ENCODE results near the gene FER.
"Not testable (repeated sequence)": the region's sequence is repeated elsewhere in the genome, so short reads cannot be mapped to it uniquely, and the experiment has no call there.

The FER gene

DNA sequence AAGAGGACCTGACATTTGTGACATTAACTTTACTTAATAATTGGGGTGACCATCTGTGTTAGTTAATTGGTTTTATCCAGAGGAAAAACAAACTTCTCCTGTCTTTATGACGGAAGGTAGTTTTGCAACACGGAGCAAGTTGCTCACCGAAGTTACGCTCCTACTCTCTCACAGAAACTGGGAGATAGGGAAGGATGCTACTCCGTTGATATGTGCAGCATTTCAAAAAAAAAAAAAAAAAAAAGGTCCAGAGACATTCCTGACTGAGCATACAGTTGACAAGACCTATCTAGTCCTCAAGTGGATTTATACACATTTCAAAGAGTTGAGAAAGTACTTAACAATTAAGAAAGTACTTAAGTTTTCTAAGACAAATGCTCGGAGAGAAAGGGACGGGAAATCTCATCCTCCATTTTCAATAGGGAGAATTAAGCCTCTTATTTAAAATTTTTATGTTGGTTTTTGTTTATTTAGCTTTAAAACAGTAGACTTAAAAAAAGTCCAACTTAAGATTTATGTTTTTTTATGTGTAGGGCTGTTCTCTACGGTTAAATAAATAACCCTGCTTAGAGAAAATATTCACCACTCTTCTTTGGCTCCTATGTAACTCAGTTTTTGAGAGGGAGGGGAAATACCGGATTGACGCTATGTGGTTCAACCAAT, 455 bp upstream of the FER start:
- DNase-seq (ENCODE audit: low read depth in 2 of 2) = no peak

DNA sequence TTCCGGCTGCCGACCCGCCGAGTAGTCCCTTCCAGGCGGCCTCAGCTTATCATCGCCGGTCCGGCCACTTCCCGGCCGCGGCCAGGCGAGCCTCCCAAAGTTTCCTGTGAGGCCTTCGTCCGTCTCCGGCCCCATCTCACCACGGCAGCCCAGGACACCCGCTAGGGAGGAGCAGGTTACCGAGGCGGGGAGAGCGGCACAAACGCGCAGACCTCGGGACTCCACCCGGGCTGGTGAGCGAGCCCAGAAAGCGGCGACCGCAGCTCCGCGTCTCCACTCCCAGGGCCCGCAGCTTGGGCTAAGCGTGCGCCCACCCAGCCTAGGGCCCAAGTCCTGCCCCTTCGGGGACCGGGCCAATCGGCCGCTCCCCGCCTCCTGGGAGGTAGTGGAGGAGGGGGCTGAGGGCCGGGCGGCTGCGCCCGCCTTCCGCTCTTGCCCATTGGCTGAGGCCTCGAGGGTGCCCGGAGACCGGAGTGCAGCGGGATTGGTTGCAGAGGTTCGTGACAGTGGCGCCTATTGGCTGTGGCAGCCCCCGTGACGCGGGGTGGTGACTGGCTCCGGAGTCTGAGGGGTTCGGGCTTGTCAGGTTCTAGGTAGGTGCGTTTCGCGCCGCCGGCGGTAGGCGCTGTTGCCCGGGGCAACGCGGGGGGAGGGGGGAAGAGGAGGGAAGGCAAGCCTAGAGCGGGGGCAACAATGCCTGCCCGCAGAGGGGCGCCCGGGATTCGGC, 867 bp downstream of the FER start:
- DNase-seq (ENCODE audit: low read depth in 2 of 2) = peak; percentile 93 to 94

DNA sequence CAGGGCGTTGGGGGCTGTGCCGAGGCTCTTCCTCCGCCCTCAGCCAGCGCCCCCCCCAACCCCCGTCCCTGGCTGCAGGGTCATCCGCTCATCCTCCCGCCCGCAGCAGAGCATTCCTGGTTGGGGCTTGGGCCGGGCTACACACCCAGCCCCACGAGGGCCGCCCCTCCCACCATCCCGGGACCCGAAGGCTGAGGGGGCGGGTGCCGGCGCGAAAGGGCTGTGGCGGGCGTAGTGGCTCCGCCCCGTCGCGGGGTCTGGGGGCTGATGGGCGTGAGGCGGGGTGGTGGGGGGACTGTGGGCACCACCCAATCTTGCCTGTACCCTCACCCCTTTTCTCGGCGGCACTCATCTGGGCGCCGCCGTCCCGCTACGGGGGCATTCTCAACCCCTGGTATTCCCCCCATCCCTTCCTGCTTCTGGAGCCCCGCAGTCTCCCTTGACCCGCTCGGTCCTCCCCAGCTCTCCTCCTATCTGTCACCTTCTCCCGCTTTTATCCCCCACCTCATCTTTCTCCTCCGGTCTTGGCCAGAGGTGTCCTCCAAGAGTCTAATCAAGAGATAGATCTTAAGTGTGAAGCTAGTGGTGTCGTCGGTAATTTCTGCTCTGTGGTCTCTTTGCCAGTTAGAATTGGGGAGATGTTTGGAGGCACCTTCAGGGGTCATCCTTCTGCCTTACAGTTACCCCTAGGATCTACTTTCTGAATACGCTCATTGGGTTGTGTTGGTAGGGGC, 1.6 kb downstream of the FER start:
- DNase-seq (ENCODE audit: low read depth in 2 of 2) = peak in 1 of 2 donors; percentile 25

DNA sequence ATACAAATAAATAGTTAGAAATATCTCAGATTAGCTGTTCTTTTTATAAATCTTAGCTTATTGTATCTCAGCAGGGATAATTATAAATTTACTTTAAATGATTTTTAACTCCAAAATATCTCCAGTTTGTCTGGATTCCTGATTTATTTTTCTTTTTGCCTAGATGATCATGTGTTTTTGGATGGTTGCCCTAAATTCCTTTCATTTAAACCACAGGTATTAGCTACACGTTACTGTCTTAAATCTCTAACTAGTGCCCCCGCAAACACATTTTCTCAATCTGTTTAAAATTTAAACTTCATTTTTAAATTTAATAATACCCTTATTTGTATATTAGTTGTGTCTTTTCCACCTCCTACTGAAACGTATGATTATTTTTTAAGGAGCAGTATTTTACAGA, 5.6 kb downstream of the FER start:
- DNase-seq (ENCODE audit: low read depth in 2 of 2) = no peak

DNA sequence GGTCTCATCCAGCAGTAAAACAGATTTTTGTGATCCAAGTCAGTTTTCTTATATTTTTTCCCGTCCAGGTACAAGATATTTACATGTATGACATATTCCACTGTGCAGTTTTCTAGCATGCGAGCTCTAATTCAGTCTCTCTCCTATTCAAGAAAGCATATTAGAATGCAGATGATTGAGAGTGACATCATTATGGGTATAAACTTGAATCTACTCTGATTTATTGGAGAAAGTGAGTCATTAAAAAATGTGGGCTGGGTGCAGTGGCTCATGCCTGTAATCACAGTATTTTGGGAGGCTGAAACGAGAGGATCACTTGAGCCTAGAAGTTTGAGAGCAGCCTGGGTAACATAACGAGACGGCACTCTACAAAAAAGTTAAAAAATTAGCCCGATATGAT, 6.2 kb downstream of the FER start:
- DNase-seq (ENCODE audit: low read depth in 2 of 2) = no peak

DNA sequence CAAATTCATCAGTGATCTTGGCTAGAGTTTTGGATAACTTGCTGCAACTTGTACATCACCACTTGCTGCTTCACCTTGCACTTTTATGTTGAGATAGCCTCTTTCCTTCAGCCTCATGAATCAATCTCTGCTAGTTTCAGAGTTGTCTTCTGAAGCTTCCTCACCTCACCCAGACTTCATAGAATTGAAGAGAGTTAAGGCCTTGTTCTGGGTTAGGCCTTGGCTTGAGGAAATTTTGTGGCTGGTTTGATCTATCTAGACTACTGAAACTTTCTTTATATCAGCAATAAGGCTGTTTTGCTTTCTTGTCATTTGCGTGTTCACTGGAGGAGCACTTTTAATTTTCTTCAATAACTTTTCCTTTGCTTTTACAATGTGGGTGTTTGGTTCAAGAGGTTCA, 12.8 kb downstream of the FER start:
- DNase-seq (ENCODE audit: low read depth in 2 of 2) = no peak

DNA sequence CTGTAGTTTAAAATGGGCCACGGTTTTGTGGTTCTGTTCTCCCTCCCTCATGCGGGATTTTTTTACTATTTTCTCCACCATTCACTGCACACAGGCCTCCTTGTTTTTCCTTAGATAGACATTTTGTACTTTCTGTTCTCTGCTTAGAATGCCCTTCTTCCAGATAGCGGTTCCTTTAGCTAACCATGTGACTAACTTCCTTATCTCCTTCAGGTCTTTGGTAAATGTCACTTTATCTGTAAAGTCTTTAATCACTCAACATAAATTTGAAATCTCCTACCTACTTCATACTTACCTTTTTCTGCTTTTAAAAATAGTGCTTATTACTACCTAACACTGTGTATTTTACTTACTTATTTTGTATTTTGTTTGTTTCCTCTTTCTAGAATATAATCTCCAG, 15.0 kb downstream of the FER start:
- DNase-seq (ENCODE audit: low read depth in 2 of 2) = no peak

DNA sequence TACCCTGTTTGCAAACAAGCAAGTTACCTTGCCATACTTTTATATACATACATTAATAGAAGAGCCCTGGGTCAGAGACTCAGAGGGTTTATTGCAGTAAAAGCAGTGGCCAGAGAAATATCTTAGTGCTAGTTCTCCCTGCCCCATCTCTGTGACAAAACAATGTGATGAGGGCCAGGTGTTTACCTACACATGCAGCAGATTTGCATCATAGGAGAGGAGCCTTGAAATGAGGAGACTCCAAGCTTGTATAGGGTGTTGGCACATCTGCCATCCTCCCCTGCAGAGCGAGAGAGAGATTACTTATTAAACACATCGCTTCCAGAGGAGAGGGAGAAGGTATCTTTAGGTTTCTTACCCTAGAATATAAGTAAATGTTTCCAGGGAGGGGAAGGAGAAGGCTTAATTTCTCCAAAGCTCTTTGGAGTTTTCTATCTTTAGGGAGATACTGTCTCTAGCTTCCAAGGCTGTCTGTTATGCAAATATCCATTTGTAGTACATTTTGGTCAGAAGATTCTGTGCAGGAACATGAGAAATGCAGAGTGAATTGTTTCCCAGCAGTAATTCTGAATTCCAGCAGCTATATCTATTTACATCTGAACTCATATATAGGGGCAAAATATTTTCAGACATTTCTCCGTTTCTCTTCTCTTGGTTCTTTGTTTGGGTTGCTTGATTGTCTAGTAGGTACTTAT, 15.7 kb downstream of the FER start:
- DNase-seq (ENCODE audit: low read depth in 2 of 2) = no peak

DNA sequence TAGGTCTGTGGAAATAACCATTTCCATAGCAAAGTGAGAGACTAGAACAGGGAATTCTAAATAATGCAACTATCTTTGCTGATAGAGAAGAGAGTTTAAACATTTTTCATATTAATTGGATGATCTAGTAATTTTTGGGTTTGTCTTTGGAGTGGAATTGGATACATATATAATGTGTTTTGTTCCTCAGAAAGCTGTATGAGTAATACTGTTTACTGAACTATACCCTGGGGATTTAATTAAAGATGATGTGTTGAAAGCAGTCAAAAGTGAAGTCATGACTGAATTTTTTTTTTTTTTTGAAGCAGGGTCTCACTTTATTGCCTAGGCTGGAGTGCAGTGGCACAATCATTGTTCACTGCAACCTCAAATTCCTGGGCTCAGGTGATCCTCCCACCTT, 17.9 kb downstream of the FER start:
- DNase-seq (ENCODE audit: low read depth in 2 of 2) = no peak

DNA sequence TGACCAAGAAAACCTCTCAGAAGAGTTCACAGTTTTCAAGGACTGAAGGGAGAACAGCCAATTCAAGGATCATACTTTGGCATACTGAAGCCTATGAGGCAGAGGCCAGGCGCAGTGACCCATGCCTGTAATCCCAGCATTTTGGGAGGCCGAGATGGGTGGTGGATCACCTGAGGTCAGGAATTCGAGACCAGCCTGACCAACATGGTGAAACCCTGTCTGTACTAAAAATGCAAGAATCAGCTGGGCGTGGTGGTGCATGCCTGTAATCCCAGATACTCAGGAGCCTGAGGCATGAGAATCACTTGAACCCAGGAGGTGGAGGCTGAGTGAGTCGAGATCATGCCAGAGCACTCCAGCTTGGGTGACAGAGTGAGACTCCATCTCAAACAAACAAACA, 19.2 kb downstream of the FER start:
- not testable (repeated sequence) for DNase-seq (ENCODE audit: low read depth in 2 of 2)

DNA sequence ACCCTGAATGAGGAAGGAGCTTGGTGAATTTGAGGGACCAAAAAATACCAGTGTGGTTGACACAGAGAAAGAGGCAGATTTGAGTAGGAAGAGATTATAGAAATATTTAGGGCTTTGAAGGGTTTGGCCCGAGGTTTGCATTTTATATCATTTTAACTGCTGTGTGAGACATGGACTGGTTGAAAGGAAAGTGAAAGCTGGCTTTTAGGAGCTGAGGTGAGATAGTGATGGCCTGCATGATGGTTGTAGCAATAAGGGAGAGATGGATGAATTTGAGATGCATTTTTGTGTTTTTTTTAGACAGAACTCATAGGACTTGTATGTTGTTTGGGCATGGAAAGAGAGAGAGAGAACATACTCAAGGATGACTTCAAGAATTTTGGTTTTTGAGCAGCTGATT, 21.7 kb downstream of the FER start:
- no peak for DNase-seq (ENCODE audit: low read depth in 2 of 2)

DNA sequence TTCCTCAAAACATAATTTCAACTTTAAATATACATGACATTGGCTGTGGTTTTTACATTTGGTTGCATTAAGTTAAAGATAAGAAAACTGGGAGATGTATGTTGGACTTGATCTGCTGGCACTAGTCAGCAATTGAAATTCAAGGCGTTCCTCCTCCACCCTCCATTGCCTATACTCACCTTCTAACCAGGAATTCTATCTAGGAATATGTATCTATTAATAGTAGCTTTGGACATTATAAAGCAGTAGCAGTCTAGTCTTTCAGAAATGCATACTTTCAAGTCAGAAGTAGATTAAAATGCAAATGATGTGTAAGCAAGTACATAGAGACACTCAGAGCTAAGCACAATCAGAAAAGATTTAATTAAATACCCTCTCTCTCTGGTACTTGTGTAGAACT, 24.9 kb downstream of the FER start:
- no peak for DNase-seq (ENCODE audit: low read depth in 2 of 2)

DNA sequence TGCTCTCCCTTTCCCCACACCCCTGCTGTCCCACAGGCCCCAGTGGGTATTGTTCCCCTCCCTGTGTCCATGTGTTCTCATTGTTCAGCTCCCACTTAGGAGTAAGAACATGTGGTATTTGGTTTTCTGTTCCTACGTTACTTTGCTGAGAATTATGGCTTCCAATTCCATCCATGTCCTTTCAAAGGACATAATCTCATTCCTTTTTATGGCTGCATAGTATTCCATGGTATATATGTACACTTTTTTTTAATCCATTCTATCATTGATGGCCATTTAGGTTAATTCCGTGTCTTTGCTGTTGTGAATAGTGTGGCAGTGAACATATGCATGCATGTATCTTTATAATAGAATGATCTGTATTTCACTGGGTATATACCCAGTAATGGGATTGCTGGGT, 25.6 kb downstream of the FER start:
- DNase-seq (ENCODE audit: low read depth in 2 of 2) = no peak

DNA sequence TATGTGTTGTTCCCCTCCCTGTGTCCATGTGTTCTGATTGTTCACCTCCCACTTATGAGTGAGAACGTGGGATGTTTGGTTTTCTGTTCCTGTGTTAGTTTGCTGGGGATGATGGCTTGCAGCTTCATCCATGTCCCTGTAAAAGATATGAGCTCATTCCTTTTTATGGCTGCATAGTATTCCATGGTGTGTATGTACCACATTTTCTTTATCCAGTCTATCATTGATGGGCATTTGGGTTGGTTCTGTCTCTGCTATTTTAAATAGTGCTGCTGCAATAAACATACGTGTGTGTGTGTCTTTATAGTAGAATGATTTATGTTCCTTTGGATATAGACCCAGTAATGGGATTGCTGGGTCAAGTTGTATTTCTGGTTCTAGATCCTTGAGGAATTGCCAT, 26.4 kb downstream of the FER start:
- DNase-seq (ENCODE audit: low read depth in 2 of 2) = not testable (repeated sequence)

DNA sequence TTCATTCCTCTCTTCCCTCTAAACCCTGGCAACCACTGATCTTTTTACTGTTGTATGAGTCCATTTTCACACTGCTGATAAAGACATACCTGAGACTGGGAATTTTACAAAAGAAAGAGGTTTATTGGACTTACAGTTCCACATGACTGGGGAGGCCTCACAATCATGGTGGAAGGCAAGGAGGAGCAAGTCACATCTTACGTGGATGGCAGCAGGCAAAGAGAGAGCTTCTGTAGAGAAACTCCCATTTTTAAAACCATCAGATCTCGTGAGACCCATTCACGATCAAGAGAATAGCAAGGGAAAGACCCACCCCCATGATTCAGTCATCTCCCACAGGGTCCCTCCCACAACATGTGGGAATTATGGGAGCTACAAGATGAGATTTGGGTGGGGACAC, 29.9 kb downstream of the FER start:
- not testable (repeated sequence) for DNase-seq (ENCODE audit: low read depth in 2 of 2)

DNA sequence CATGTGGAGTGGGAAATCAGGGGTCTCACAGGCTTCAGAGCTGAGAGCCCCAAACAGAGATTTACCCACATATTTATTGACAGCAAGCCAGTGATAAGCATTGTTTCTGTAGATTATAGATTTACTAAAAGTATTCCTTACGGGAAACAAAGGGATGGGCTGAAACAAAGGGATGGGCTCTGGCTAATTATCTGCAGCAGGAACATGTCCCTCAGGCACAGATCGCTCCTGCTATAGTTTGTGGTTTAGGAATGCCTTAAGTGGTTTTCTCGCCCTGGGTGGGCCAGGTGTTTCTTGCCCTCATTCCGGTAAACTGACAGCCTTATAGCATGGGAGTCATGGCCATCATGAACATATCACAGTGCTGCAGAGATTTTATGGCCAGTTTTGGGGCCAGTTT, 36.9 kb downstream of the FER start:
- DNase-seq (ENCODE audit: low read depth in 2 of 2) = not testable (repeated sequence)

DNA sequence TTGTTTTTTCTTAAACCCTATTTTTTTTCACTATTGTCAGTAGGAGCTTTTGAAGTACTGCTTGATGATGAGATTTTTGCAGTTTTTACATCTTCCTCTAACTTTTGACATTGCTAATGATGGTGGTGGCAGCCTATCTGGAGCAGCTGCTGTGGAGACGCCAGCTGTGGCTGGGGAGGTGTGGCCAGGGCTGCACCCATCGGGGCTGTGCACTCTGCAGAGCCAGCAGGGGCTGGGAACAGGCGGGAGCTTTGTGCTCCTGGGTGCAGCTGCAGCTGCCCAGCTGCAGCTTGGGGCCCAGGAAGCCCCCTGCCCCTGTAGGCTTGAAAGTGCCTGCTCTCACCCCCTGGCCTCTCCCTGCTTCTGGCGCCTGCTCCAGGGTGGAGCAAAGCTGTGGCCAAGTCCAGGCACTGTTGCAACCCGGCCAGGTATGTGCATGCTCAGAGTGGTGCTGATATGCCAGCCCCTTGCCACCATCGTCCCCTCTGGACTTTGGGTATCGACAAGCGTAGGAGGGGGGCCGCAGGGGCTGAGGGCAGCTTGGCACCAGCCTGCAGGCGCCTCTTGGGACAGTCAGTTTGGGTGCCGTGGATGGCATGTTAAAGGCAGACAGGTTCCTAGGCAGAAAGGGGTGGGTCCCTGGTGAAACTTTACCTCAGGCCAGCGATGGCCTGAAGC, 39.2 kb downstream of the FER start:
- no peak for DNase-seq (ENCODE audit: low read depth in 2 of 2)

DNA sequence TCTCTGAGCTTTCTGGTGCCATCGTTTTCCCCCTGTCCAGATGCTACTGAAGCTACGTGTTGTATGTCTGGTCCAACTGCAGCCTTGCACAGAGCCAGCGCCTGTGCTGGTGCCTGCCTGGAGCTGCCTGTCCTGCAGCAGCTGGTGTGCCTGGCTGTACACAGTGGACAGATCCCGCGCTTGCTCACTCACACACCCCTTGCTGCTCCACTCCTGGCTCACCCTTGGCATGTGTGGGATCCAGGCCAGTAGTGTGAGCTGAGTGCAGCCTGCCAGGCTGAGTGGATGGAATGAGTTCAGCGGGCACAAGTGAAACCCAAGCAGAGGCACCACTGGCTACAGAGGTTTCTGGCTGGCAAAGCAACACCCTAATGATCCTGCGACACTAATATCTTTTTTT, 40.4 kb downstream of the FER start:
- no peak for DNase-seq (ENCODE audit: low read depth in 2 of 2)

DNA sequence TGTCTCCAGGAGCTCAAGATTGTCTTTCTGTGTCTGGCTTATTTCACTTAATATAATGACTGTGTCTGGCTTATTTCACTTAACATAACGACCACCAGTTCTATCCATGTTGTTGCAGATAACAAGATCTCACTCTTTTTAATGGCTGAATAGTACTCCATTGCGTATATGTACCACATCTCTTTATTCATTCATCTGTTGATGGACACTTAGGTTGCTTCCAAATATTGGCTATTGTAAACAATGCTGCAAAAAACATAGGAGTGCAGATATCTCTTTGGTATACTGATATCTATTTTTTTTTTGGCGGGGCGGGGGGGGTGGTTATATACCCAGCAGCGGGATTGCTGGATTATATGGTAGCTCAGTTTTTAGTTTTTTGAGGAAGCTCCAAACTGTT, 45.5 kb downstream of the FER start:
- DNase-seq (ENCODE audit: low read depth in 2 of 2) = no peak

DNA sequence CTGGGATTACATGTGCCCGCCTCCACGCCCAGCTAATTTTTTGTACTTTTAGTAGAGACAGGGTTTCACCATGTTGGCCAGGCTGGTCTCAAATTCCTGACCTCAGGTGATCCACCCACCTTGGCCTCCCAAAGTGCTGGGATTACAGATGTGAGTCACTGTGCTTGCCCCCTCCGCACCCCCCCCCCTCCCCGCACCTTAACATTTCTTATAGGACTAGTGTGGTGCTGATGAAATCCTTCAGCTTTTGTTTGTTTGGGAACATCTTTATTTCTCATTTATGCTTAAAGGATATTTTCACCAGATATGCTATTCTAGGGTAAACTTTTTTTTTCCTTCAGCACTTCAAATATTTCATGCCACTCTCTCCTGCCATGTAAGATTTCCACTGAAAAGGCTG, 46.7 kb downstream of the FER start:
- not testable (repeated sequence) for DNase-seq (ENCODE audit: low read depth in 2 of 2)

DNA sequence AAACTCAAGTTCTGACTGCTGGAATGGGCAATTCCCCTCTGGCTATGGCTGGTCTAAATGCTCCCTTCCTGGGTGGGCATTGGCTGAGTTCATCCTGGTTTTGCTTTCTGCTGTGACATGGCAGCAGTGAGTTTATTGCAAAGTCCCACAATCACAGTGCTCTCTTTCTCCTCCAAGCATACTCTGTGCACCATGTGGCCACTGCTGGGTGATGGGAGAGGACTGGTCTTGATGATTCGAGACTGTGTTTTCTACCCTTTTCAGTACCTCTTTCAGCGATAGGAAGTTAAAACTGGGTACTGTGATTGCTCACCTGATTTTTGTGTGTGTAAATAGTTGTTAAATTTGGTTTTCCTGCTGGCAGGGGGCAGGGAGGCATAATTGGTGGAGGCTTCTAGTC, 49.7 kb downstream of the FER start:
- DNase-seq (ENCODE audit: low read depth in 2 of 2) = no peak

DNA sequence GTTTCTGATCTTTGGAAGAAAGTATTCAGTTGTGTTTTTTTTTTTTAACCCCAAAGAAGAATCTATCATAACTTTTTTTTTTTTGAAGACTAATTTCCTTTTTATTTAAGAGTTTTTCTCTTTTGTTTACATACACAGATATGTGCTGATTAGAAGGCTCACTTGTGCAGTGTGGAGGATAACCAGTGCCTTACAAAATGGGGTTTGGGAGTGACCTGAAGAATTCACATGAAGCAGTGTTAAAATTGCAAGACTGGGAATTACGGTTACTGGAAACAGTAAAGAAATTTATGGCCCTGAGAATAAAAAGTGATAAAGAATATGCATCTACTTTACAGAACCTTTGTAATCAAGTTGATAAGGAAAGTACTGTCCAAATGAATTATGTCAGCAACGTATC, 50.3 kb downstream of the FER start:
- DNase-seq (ENCODE audit: low read depth in 2 of 2) = no peak

Data from activated CD4-positive, alpha-beta T cell treated with anti-CD3 and anti-CD28 coated beads for 24 hours (primary cell).